Measurements from ENCODE around the gene PNMA8A.
A peak's percentile ranks its signal among the peaks of the same experiment; 100 is the strongest.
"Not testable (repeated sequence)": the region's sequence is repeated elsewhere in the genome, so short reads cannot be mapped to it uniquely, and the experiment has no call there.

The PNMA8A gene

GRCh38 chr19:46461537-46461936 is 9.8 kb downstream of the PNMA8A start:
- DNase-seq: peak; percentile 40

GRCh38 chr19:46460981-46461380 is 10.4 kb downstream of the PNMA8A start:
- DNase-seq: no peak

GRCh38 chr19:46460055-46460454 is 11.3 kb downstream of the PNMA8A start:
- no peak for DNase-seq

- no peak for DNase-seq
Observed at GRCh38 chr19:46456930-46457329, 14.4 kb downstream of the PNMA8A start.

- DNase-seq: no peak
Observed at GRCh38 chr19:46454244-46454643, 17.1 kb downstream of the PNMA8A start.

- DNase-seq: no peak
Observed at GRCh38 chr19:46453661-46454060, 17.7 kb downstream of the PNMA8A start.

GRCh38 chr19:46452186-46452585 is 19.2 kb downstream of the PNMA8A start:
- DNase-seq: no peak

GRCh38 chr19:46451352-46451751 is 20.0 kb downstream of the PNMA8A start:
- DNase-seq: no peak

- no peak for DNase-seq
Observed at GRCh38 chr19:46450737-46451136, 20.6 kb downstream of the PNMA8A start.

- DNase-seq: no peak
Observed at GRCh38 chr19:46449228-46449627, 22.1 kb downstream of the PNMA8A start.

- no peak for DNase-seq
Observed at GRCh38 chr19:46448601-46449000, 22.8 kb downstream of the PNMA8A start.

- DNase-seq: no peak
Observed at GRCh38 chr19:46447824-46448223, 23.5 kb downstream of the PNMA8A start.

- no peak for DNase-seq
Observed at GRCh38 chr19:46447006-46447405, 24.4 kb downstream of the PNMA8A start.

GRCh38 chr19:46446021-46446420 is 25.3 kb downstream of the PNMA8A start:
- no peak for DNase-seq

- DNase-seq: no peak
Observed at GRCh38 chr19:46442808-46443450, 28.4 kb downstream of the PNMA8A start.

- DNase-seq: no peak
Observed at GRCh38 chr19:46441866-46442265, 29.5 kb downstream of the PNMA8A start.

GRCh38 chr19:46435689-46436088 is 35.7 kb downstream of the PNMA8A start:
- not testable (repeated sequence) for DNase-seq

GRCh38 chr19:46435009-46435408 is 36.4 kb downstream of the PNMA8A start:
- no peak for DNase-seq

- not testable (repeated sequence) for DNase-seq
Observed at GRCh38 chr19:46433470-46433869, 37.9 kb downstream of the PNMA8A start.

GRCh38 chr19:46431824-46432223 is 39.5 kb downstream of the PNMA8A start:
- no peak for DNase-seq

- DNase-seq: no peak
Observed at GRCh38 chr19:46429999-46430398, 41.4 kb downstream of the PNMA8A start.

GRCh38 chr19:46428239-46429135 is 42.9 kb downstream of the PNMA8A start, which contains the start of gene PNMA8C:
TSS of gene PNMA8C (minus strand) at chr19:46428936. CDS start at chr19:46428359, 577 bp downstream.
- peak; percentile 35 for DNase-seq

- no peak for DNase-seq
Observed at GRCh38 chr19:46427518-46428045, 43.8 kb downstream of the PNMA8A start.

Data from DMS79 (cell line).